Keratinocyte (primary cell): ENCODE measurements around the gene HIVEP1.

Source experiments
- CTCF ChIP-seq, 3 experiments: IDR thresholded peaks in 1 of 3; conservative IDR thresholded peaks in 1 of 3; optimal IDR thresholded peaks in 1 of 3; 2 replicates in 2 of 3; 3 replicates in 1 of 3; pipeline versions ENCODE3 to v1.5.1; 2011; ENCODE audit warnings: low read length in 3 of 3, mild to moderate bottlenecking in 3 of 3, moderate library complexity in 2 of 3, control low read depth in 1 of 3, inconsistent platforms in 1 of 3; ENCODE audit not compliant: insufficient read depth in 2 of 3; ENCODE audit errors: extremely low read depth in 1 of 3
- EZH2 ChIP-seq: IDR thresholded peaks from one replicate; pipeline ENCODE4 v1.6.1; 2012; ENCODE audit warnings: inconsistent platforms, mild to moderate bottlenecking, low read length, moderate library complexity

GRCh38 chr6:12196326-12196936, 184.3 kb downstream of the HIVEP1 start:
- TF ChIP-seq CTCF (optimal IDR thresholded peaks at IDR 0.05 in 1 of 3, IDR thresholded peaks at IDR 0.05 in 1 of 3, conservative IDR thresholded peaks at IDR 0.05 in 1 of 3; ENCODE audit: extremely low read depth in 1 of 3, insufficient read depth in 2 of 3, low read length in 3 of 3) (no peak), EZH2 (no peak)
